ENCODE measurements around the gene CPNE2. TPM values are rescaled to one million over a fixed set of nuclear protein-coding genes. Genes with fewer than 3 reads are reported as not detected.
A peak's percentile ranks its signal among the peaks of the same experiment; 100 is the strongest.

Gene CPNE2
- total RNA-seq, 1 experiment from 2014 or later = 43.4 TPM

DNA sequence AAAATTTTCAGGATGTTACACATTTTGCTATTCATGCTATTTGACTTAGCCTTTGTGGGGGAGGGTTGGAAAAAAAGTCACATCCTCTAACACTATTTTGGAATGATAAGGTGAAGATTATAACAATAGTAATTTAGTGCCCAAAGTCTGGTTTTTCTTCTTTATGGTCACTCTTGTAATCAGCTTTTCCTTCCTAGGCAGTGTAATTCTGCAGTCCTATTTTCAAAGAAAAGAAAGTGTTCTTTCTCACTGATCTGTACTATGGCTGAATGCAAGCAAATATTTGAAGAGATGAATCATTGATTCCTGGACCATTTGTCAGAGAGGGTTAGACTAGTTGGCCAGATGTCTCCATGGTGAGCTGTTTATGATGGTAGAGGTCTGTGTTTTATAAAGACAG, 102.1 kb downstream of the CPNE2 start:
- CTCF ChIA-PET = interaction anchor here (0.6 kb wide), 1 partner anchor 224 kb away, joined by 6 read pairs; no protein-coding TSS in a partner anchor
- TF ChIP-seq POLR2AphosphoS5 (IDR thresholded peaks at IDR 0.05; ENCODE audit: low read depth, low read length) = no peak
- TF ChIP-seq, protein P1, sequence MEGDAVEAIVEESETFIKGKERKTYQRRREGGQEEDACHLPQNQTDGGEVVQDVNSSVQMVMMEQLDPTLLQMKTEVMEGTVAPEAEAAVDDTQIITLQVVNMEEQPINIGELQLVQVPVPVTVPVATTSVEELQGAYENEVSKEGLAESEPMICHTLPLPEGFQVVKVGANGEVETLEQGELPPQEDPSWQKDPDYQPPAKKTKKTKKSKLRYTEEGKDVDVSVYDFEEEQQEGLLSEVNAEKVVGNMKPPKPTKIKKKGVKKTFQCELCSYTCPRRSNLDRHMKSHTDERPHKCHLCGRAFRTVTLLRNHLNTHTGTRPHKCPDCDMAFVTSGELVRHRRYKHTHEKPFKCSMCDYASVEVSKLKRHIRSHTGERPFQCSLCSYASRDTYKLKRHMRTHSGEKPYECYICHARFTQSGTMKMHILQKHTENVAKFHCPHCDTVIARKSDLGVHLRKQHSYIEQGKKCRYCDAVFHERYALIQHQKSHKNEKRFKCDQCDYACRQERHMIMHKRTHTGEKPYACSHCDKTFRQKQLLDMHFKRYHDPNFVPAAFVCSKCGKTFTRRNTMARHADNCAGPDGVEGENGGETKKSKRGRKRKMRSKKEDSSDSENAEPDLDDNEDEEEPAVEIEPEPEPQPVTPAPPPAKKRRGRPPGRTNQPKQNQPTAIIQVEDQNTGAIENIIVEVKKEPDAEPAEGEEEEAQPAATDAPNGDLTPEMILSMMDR (IDR thresholded peaks at IDR 0.05) = no peak
- TF ChIP-seq SIN3A (IDR thresholded peaks at IDR 0.05; ENCODE audit: borderline replicate concordance, insufficient read depth, low read depth, low read length) = no peak
- no peak for TF ChIP-seq TCF7L2 (IDR thresholded peaks at IDR 0.05; ENCODE audit: low read depth, low read length)
- TF ChIP-seq, protein P2, sequence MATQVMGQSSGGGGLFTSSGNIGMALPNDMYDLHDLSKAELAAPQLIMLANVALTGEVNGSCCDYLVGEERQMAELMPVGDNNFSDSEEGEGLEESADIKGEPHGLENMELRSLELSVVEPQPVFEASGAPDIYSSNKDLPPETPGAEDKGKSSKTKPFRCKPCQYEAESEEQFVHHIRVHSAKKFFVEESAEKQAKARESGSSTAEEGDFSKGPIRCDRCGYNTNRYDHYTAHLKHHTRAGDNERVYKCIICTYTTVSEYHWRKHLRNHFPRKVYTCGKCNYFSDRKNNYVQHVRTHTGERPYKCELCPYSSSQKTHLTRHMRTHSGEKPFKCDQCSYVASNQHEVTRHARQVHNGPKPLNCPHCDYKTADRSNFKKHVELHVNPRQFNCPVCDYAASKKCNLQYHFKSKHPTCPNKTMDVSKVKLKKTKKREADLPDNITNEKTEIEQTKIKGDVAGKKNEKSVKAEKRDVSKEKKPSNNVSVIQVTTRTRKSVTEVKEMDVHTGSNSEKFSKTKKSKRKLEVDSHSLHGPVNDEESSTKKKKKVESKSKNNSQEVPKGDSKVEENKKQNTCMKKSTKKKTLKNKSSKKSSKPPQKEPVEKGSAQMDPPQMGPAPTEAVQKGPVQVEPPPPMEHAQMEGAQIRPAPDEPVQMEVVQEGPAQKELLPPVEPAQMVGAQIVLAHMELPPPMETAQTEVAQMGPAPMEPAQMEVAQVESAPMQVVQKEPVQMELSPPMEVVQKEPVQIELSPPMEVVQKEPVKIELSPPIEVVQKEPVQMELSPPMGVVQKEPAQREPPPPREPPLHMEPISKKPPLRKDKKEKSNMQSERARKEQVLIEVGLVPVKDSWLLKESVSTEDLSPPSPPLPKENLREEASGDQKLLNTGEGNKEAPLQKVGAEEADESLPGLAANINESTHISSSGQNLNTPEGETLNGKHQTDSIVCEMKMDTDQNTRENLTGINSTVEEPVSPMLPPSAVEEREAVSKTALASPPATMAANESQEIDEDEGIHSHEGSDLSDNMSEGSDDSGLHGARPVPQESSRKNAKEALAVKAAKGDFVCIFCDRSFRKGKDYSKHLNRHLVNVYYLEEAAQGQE (IDR thresholded peaks at IDR 0.05; ENCODE audit: insufficient read depth in 1 of 2, low read depth in 2 of 2, low read length in 1 of 2) = no peak
- BruUV-seq (replicated peaks) = no TSS peak
- H3K36me3 ChIP-seq (ENCODE audit: control insufficient read depth, insufficient read depth, low read length) = no peaks in the 10 kb centered on the region; the same call in 1 of the 2 replicates
- peaks cover 47% of the 10 kb centered on the region for H3K4me1 ChIP-seq (ENCODE audit: control insufficient read depth, insufficient read depth, low read length)
- H3K4me3 ChIP-seq (ENCODE audit: low read depth in 2 of 2, low read length in 2 of 2) = no peak overlapping the region; a peak in 1 of 4 replicates
- ATAC-seq (peak; percentile 91), DNase-seq (ENCODE audit: low read depth, low spot score) (peak; percentile 89)
- POLR2A ChIA-PET = no interaction called here
- in situ Hi-C loops (cut with HindIII; ENCODE audit: low pct_unique_long_range_greater_than_20kb, low sequenced_read_pairs) = no loop called here
- no peaks in the 10 kb centered on the region for H3K9me3 ChIP-seq (ENCODE audit: control insufficient read depth, insufficient read depth, low read depth, low read length)
- peak overlapping the region; percentile 15; the same call in 1 of the 2 replicates for H3K27ac ChIP-seq (ENCODE audit: low read length)
- intact Hi-C loops (cut with micrococcal nuclease; ENCODE audit: unreplicated experiment) = no loop called here
- no peaks in the 10 kb centered on the region for H3K27me3 ChIP-seq (ENCODE audit: control insufficient read depth, insufficient read depth, low read length)

DNA sequence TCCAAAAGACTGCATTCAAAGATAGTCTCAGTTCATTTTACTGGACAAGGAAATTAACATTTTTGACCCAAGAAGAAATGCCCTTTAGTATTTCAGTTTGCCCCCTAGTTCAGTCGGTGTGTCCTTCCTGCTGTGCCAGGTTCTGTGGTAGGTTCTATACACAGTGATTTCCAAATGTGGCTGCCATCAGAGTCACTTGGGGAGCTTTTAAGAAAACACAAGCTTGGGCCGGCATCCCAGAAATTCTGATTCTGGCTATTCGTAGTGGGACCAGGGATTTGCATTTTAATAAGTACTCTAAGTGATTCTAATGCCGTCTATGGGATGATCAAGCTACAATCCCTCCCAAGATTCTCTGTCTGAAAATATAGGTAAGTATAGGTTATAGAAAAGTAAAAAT, 103.9 kb downstream of the CPNE2 start:
- Histone ChIP-seq H3K36me3 (ENCODE audit: control insufficient read depth, insufficient read depth, low read length) (no peaks in the 10 kb centered on the region), H3K27me3 (ENCODE audit: control insufficient read depth, insufficient read depth, low read length) (no peaks in the 10 kb centered on the region), H3K4me1 (ENCODE audit: control insufficient read depth, insufficient read depth, low read length) (peaks cover 35% of the 10 kb centered on the region), H3K4me3 (ENCODE audit: low read depth in 2 of 2, low read length in 2 of 2) (no peak overlapping the region), H3K27ac (ENCODE audit: low read length) (peak overlapping the region; percentile 34; the same call in 1 of the 2 replicates), H3K9me3 (ENCODE audit: control insufficient read depth, insufficient read depth, low read depth, low read length) (no peaks in the 10 kb centered on the region)
- DNase-seq (ENCODE audit: low read depth, low spot score) (no peak), ATAC-seq (no peak)
- TF ChIP-seq SIN3A (IDR thresholded peaks at IDR 0.05; ENCODE audit: borderline replicate concordance, insufficient read depth, low read depth, low read length) = no peak
- TF ChIP-seq, protein P2 (IDR thresholded peaks at IDR 0.05; ENCODE audit: insufficient read depth in 1 of 2, low read depth in 2 of 2, low read length in 1 of 2) = no peak
- ChIA-PET POLR2A (no interaction called here), CTCF (no interaction called here)
- intact Hi-C loops (cut with micrococcal nuclease; ENCODE audit: unreplicated experiment) (no loop called here), in situ Hi-C loops (cut with HindIII; ENCODE audit: low pct_unique_long_range_greater_than_20kb, low sequenced_read_pairs) (no loop called here)
- no TSS peak for BruUV-seq (replicated peaks)
